Urothelium cell line (cell line): ENCODE data around the gene MIF4GD.

Experiments used
- DNase-seq: peaks from one replicate; pipeline ENCODE4 v3.0.0; 2011; ENCODE audit warnings: low spot score, mixed read lengths
- FAIRE-seq: peaks from 2 replicates; lab custom pipeline; 2011; peaks lifted over from hg19 to GRCh38; lab: Jason Lieb, UNC

MIF4GD gene

DNA sequence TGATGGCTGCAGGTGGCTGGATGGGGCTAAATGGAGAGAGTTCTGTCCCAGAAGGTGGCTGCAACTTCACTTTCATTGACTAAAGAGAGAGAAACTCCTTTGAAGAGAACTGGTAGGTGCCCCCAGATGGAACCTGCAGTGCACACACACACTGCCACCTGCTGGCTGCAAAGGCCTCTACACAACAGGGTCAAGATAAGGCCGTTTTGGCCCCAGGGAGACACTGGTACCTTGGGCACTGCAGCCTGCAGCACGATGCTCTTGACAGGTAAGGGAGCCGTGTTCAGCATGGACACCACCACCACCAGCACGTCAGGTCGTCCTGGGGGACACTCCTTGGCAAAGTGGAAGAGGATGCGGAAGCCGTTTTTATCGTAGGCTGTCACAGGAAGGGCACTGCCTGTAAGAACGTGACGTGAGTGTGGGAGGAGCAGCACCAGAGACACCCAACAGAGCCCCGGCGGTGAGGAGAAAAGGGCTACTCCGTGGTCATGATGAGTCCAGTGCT is 32.3 kb downstream of the MIF4GD start:
- FAIRE-seq, result peak; percentile 77
- DNase-seq, result peak; percentile 87

GRCh38 chr17:75238020-75238580 is 32.9 kb downstream of the MIF4GD start:
- no peak for DNase-seq
- no peak for FAIRE-seq

DNA sequence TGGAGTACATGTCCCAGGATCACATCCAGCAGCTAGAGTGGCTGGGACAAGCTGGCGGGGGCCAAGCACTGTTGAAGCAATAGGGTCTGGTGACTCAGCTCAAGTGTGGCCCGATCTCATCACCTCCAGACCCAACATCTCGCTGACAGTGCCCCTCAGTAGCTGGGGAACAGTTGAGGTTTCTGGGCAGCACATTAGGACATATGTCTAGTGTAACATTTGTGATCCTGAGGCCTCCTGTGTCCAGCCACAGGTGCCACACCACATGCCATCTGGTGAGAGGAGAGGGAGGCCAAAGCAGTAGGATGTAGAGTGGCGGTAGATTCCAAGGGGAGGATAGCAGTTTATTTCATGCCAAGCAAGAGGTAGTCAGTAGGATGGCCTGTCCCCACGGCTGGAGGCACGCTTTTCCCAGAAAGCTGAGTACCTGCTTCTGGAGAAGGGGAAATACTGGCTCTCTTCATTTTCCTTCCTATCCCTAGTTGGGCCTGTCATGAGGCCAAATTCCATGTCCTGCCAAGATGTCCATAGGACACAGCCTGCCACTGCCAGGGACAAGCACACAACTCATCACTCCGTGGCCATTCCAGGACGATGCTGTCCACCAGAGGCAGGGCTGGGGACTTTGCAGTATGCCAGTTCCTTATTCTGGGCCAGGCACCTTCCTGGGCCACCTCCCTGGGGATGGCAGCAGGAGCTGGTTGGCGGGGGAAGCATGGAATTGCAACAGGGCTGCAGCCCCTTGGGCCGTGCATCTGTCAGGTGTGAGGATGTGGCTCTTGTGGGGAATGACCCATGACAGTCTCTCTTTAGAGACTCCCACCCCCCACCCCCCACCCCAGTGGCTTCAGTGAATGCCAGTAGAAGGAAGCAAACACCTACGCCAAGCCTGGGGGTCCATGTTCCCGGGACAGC is 33.7 kb downstream of the MIF4GD start:
- DNase-seq (no peak), FAIRE-seq (no peak)

DNA sequence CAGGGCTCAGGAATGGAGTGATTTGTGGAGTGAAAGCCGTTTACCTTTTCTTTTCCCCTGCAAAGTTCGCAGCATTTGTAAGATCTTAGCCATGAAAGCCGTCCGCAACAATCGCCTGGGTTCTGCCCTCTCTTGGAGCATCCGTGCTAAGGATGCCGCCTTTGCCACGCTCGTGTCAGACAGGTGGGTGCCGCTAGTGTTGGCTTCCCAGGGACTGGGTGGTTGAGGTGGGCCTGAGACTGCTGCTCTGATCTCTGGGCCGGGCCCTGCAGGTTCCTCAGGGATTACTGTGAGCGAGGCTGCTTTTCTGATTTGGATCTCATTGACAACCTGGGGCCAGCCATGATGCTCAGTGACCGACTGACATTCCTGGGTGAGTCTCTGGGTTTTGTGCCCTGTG is 38.2 kb downstream of the MIF4GD start:
- FAIRE-seq (no peak), DNase-seq (no peak)

DNA sequence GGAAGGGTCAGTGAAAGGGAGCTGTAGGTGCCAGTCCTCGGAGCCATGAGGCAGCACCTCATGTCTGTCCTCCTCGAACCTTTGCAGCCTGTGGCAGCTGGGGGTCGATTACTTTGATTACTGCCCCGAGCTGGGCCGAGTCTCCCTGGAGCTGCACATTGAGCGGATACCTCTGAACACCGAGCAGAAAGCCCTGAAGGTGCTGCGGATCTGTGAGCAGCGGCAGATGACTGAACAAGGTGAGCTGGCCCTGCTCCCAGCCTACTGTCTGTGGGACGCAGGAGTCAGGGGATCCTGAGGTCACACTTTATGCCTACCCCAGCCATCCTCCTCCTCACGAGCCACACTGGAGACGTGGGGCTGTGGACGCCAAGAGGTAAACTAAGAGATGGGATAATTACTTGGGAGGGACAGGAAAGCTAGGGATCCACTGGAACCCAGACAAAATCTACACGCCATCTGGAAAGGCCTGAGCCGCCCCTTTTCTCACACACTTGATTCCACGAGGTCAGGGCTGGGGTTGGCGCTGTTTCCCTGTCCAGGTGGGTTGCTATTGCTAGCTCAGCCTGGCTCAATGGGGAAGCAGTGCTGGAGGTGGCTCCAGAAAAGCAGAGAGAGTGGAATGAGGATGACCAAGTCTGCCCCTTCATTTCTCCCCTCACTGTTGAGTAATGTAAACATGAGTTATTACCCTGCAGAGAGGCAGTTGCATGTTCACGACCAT is 39.1 kb downstream of the MIF4GD start:
- no peak for DNase-seq
- no peak for FAIRE-seq

- FAIRE-seq, result no peak
Observed at GRCh38 chr17:75231071-75231470, 40.0 kb downstream of the MIF4GD start.

DNA sequence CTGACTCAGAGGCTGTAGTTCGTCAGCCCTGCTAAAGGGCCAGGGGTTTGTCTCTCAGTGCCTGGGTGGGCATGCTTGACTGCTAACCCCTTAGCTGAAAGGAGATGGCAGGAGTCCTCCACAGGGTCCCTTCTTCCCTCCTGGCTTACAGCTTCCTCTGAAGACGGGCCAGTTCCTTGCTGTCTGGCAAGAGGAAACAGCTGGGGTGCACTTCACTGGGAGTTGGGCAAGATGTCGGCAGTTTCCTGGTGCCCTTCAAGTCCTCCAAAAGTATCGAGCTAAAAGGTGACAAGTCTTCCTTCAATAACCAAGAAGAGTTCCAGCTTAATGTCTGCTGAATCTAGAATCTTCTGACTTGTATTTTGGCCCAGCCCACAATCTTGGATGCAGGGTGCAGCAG is 42.2 kb downstream of the MIF4GD start:
- no peak for DNase-seq
- FAIRE-seq, result no peak

More at GRCh38 chr17:75231071-75231470, 40.0 kb downstream of the MIF4GD start:
- DNase-seq, result no peak

DNA sequence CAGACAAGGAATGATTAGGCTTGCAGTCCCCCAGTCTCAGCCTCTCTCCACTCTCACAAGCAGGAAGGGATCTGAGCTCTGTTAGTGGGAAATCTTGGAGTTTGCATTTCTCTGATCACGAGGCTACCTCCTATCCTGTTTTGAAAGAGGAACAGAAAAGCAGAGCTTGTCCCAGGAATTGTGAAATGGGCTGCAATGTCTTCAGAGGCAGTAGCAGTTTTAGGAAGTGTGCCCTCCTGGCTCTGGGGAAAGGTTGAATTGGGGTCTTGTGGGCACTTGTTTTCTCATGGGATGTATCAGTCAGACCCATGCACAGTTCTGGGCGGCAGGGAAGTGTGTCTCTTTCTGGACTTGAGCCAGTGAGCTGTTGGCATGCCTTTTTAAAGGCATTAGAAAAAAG is 42.7 kb downstream of the MIF4GD start:
- DNase-seq (no peak), FAIRE-seq (no peak)

- FAIRE-seq (no peak), DNase-seq (no peak)
Observed at GRCh38 chr17:75227729-75228128, 43.3 kb downstream of the MIF4GD start.

DNA sequence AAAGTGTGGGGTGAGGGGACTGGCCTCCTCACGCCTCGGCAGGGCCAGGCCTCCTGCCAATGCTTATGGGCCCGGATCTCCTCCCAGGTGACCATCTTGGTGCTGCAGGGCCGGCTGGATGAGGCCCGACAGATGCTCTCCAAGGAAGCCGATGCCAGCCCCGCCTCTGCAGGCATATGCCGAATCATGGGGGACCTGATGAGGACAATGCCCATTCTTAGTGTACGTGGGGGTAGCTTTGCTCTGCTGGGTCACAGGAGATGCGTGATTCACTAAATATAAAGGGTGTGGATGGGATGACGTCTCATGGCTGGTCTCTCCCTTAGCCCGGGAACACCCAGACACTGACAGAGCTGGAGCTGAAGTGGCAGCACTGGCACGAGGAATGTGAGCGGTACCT is 46.0 kb downstream of the MIF4GD start:
- FAIRE-seq (no peak), DNase-seq (no peak)

DNA sequence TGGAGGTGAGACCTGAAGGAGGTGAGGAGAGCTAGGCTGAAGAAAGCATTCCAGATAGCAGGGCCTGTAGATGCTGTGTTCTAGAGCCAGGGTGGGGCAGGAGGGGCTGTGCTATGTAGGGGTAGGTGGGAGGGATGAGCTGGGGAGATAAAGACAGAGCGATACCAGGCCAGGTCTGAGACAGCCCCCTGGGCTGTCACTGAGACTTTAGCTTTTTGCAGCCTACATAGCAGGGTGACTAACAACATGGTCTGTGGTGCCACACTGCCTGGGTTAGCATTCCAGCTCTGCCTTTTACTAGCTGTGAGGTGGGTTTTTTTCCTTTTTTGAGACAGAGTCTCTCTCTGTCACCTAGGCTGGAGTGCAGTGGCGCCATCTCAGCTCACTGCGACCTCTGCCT is 51.2 kb downstream of the MIF4GD start:
- DNase-seq (no peak), FAIRE-seq (no peak)

DNA sequence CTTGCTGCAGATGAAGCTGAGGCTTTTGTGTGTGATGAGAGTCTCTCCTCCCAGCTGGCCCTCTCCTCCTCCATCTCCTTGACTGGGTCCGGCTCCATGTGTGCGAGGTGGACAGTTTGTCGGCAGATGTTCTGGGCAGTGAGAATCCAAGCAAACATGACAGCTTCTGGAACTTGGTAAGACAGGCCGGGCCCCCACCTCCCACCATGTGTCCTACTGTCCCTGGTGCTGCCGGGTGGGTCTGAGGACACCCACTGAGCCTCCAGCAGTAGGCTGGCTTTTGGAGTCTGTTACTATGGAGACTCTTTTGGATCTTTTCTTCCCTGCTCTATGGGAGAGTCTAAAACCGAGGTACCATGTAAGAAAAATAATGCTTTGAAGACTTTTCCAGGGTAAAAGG is 52.9 kb downstream of the MIF4GD start:
- DNase-seq (no peak), FAIRE-seq (no peak)
